Stomach (tissue), 9 donors: ENCODE results near the gene SLC7A9. TPM values are rescaled to one million over a fixed set of nuclear protein-coding genes. Genes with fewer than 3 reads are reported as not detected.

Experiments used
- DNase-seq, 2 donors: peaks; one replicate each; pipeline versions ENCODE4 v3.0.0 to v3.0.0-alpha.2; 2013 to 2019
- H3K27ac ChIP-seq, 5 donors: fragments of 200-600 bp in 4 of 5; sonication (generic) in 4 of 5; one replicate each; pipeline ENCODE4 v1.5.1; 2013 to 2019; ENCODE audit warnings: mild to moderate bottlenecking in 1 of 5, moderate library complexity in 1 of 5
- H3K27me3 ChIP-seq, 3 donors: fragments of 200-600 bp; sonication (generic); one replicate each; pipeline ENCODE4 v1.5.1; 2017 to 2019; ENCODE audit warnings: mixed run types in 1 of 3
- H3K36me3 ChIP-seq, 4 donors: fragments of 200-600 bp; sonication (generic); 1 replicate in 3 of 4; 2 replicates in 1 of 4; pipeline ENCODE4 v1.5.1; 2016 to 2019
- H3K4me1 ChIP-seq, 4 donors: fragments of 200-600 bp; sonication (generic); one replicate each; pipeline ENCODE4 v1.5.1; 2016 to 2019
- H3K4me3 ChIP-seq, 4 donors: fragments of 200-600 bp; sonication (generic) in 3 of 4; one replicate each; pipeline ENCODE4 v1.5.1; 2016 to 2019; ENCODE audit warnings: mild to moderate bottlenecking in 1 of 4
- H3K9me3 ChIP-seq, 4 donors: fragments of 200-600 bp; sonication (generic); one replicate each; pipeline ENCODE4 v1.5.1; 2016 to 2019
- EP300 ChIP-seq: sonication (generic); formaldehyde crosslinking; IDR thresholded peaks from one replicate; pipeline ENCODE4 v1.6.1; 2017; ENCODE audit warnings: antibody characterized with exemption
- POLR2A ChIP-seq, 4 donors: fragments of 450-650 bp; IDR thresholded peaks; one replicate each; pipeline ENCODE4 v1.6.1; 2016; ENCODE audit warnings: antibody characterized with exemption in 4 of 4, control low read depth in 2 of 4, mild to moderate bottlenecking in 1 of 4, moderate library complexity in 1 of 4
- POLR2AphosphoS5 ChIP-seq, 3 donors: sonication (generic); formaldehyde crosslinking; IDR thresholded peaks; one replicate each; pipeline ENCODE4 v1.6.1; 2016; ENCODE audit warnings: antibody characterized with exemption in 3 of 3
- WGBS, 5 donors: extraction: QIAGEN DNeasy Blood & Tissue Kit in 3 of 5; methylation state at CpG; one replicate each; pipeline versions ENCODE4 v1.1.5 to v1.1.7; 2013 to 2018; 5-methylcytosine and 5-hydroxymethylcytosine counted together
- intact Hi-C: fragments of 100-400 bp; cut with DNase I; formaldehyde crosslinking; loops from one replicate; pipeline ENCODE4 v1.15.1; 2023; ENCODE audit warnings: low total_unique reads
- polyA plus RNA-seq, 3 donors: library from polyadenylated mRNA; stranded (reverse); fragments of 200-250 nt; gene quantifications; one replicate each; pipeline ENCODE4 v1.2.3, GENCODE V29; 2013
- total RNA-seq, 5 donors: library from RNA; depleted of rRNA; stranded (reverse); fragments of >200 nt; gene quantifications; one replicate each; pipeline versions ENCODE4 v1.1.0 to v1.2.3, GENCODE V29; 2014 to 2016
- TF ChIP-seq, protein P1 (sequence below), 7 experiments: fragments of 450-650 bp in 4 of 7; fragments of 200-600 bp in 3 of 7; sonication (generic) in 3 of 7; IDR thresholded peaks; one replicate each; pipeline ENCODE4 v1.5.1; 2016 to 2019; ENCODE audit warnings: antibody characterized with exemption in 7 of 7, control low read depth in 2 of 7, mild to moderate bottlenecking in 1 of 7
- donor health status: healthy with polysubstance abuse.
- donor health status: Bipolar disorder and iron deficiency.
- donor health status: healthy.

The SLC7A9 gene
- total and polyA plus RNA-seq, 8 donors: 0.58 to 2.4 TPM; not detected in 6

DNA sequence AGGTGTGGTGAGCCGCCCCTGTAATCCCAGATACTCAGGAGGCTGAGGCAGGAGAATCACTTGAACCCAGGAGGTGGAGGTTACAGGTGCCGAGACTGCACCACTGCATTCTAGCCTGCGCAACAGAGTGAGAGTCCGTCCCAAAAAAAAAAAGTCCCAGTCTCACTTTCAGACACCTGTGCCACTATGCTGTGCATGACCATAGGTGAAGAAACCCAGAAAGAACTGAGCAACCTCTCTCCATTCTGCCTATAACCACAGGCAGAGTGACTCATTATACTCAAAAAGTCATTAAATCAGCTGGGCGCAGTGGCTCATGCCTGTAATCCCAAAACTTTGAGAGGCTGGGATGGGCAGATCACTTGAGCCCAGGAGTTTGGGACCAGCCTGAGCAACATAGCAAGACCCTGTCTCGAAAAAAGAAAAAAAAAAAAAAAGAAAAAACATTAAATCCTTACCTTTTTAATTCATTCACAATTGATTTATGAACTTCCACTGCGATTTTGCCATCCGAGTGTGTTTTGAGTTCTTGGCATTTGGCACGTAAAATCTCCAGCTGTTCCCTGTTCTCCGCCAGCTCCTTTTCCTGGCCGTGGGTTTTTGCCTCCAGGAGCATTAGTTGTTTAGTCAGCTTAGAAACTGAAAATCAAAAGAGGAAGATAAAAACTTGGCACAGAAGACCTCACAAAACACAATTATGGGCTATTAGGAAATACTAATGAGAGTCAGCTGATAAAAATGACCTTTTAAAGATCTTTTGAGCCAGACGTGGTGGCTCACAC is 45.5 kb upstream of the SLC7A9 start:
- TF ChIP-seq POLR2AphosphoS5 (IDR thresholded peaks at IDR 0.05) (no peak), POLR2A (IDR thresholded peaks at IDR 0.05) (no peak), EP300 (no peak)
- TF ChIP-seq, protein P1, sequence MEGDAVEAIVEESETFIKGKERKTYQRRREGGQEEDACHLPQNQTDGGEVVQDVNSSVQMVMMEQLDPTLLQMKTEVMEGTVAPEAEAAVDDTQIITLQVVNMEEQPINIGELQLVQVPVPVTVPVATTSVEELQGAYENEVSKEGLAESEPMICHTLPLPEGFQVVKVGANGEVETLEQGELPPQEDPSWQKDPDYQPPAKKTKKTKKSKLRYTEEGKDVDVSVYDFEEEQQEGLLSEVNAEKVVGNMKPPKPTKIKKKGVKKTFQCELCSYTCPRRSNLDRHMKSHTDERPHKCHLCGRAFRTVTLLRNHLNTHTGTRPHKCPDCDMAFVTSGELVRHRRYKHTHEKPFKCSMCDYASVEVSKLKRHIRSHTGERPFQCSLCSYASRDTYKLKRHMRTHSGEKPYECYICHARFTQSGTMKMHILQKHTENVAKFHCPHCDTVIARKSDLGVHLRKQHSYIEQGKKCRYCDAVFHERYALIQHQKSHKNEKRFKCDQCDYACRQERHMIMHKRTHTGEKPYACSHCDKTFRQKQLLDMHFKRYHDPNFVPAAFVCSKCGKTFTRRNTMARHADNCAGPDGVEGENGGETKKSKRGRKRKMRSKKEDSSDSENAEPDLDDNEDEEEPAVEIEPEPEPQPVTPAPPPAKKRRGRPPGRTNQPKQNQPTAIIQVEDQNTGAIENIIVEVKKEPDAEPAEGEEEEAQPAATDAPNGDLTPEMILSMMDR (IDR thresholded peaks at IDR 0.05): no peak
- WGBS, 5 donors: 86 to 91% (median 88%) methylated on average over 12 of the region's 12 CpGs

DNA sequence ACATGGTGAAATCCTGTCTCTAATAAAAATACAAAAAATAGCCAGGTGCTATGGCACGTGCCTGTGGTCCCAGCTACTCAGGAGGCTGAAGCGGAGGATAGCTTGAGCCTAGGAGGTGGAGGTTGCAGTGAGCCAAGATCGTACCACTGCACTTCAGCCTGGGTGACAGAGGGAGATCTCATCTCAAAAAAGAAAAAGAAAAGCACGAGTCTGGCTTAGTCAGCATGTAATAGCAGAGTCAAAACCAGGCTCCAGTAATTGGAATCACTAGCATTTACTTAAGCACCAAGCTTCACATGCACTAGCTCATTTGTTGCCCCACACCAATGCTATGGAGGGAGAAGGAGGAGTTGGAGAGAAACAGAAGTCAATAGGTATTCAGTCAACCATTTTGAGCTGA is 41.9 kb upstream of the SLC7A9 start:
- no peak for DNase-seq
- Histone ChIP-seq H3K9me3 (no peaks in the 10 kb centered on the region), H3K36me3 (peaks cover 10 to 91% (median 68%) of the 10 kb centered on the region in 4 donors), H3K4me1 (no peaks in the 10 kb centered on the region), H3K4me3 (no peak overlapping the region), H3K27me3 (no peaks in the 10 kb centered on the region), H3K27ac (no peak overlapping the region)
- TF ChIP-seq EP300 (no peak), POLR2AphosphoS5 (IDR thresholded peaks at IDR 0.05) (no peak), POLR2A (IDR thresholded peaks at IDR 0.05) (no peak)
- TF ChIP-seq, protein P1 (IDR thresholded peaks at IDR 0.05): no peak
- intact Hi-C loops: no loop called here
- WGBS, 5 donors: 95 to 99% (median 98%) methylated on average over 4 of the region's 4 CpGs

More for the DNA sequence above, 45.5 kb upstream of the SLC7A9 start:
- intact Hi-C loops: no loop called here
- Histone ChIP-seq H3K27me3 (no peaks in the 10 kb centered on the region), H3K4me1 (no peaks in the 10 kb centered on the region), H3K9me3 (no peaks in the 10 kb centered on the region), H3K36me3 (peaks cover 16 to 88% (median 73%) of the 10 kb centered on the region in 4 donors), H3K4me3 (no peak overlapping the region), H3K27ac (no peak overlapping the region)
- no peak for DNase-seq

DNA sequence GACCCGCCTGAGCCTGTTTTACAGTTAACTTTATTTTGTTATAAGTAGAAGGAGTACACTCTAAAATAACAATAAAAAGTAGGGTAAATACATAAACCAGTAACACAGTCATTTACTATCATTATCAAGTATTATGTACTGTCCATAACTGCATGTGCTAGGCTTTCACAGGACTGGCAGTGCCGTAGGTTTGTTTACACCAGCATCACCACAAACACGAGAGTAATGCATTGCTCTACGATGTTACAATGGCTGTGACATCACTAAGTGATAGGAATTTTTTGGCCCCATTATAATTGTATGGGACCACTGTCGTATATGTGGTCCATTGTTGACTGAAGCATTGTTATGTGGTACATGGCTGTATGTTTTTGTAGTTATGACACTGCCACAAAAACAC is 41.3 kb upstream of the SLC7A9 start:
- intact Hi-C loops: no loop called here
- Histone ChIP-seq H3K27ac (no peak overlapping the region), H3K4me3 (no peak overlapping the region), H3K36me3 (peaks cover 4 to 91% (median 64%) of the 10 kb centered on the region in 4 donors), H3K4me1 (no peaks in the 10 kb centered on the region), H3K9me3 (no peaks in the 10 kb centered on the region), H3K27me3 (no peaks in the 10 kb centered on the region)
- 81 to 97% (median 96%) methylated on average over 5 of the region's 5 CpGs for WGBS, 5 donors
- TF ChIP-seq EP300 (no peak), POLR2A (IDR thresholded peaks at IDR 0.05) (no peak), POLR2AphosphoS5 (IDR thresholded peaks at IDR 0.05) (no peak)
- no peak for DNase-seq

DNA sequence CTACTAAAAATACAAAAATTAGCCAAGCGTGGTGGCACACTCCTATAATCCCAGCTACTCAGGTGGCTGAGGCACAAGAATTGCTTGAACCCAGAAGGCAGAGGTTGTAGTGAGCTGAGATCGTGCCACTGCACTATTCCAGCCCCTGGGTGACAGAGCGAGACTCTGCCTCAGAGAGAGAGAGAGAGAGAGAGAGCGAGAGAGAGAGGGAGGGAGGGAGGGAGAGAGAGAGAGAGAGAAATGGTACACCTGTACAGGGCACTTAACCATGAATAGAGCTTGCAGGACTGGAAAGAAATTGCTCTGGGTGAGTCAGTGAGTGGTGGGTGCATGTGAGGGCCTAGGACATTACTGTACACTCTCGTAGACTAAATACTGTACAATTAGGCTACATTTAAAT is 40.5 kb upstream of the SLC7A9 start:
- H3K4me3 ChIP-seq: no peak overlapping the region
- no peak for TF ChIP-seq EP300
- TF ChIP-seq, protein P1 (IDR thresholded peaks at IDR 0.05): no peak
- no peak for TF ChIP-seq POLR2A (IDR thresholded peaks at IDR 0.05)
- TF ChIP-seq POLR2AphosphoS5 (IDR thresholded peaks at IDR 0.05): no peak
- H3K36me3 ChIP-seq: peaks cover 4 to 91% (median 56%) of the 10 kb centered on the region in 4 donors
- peaks cover 0 to 6% (median 0%) of the 10 kb centered on the region in 4 donors for H3K9me3 ChIP-seq
- DNase-seq: no peak
- intact Hi-C loops: no loop called here
- H3K27me3 ChIP-seq: no peaks in the 10 kb centered on the region
- no peaks in the 10 kb centered on the region for H3K4me1 ChIP-seq
- no peak overlapping the region for H3K27ac ChIP-seq
- 93 to 99% (median 93%) methylated on average over 5 of the region's 5 CpGs for WGBS, 5 donors

DNA sequence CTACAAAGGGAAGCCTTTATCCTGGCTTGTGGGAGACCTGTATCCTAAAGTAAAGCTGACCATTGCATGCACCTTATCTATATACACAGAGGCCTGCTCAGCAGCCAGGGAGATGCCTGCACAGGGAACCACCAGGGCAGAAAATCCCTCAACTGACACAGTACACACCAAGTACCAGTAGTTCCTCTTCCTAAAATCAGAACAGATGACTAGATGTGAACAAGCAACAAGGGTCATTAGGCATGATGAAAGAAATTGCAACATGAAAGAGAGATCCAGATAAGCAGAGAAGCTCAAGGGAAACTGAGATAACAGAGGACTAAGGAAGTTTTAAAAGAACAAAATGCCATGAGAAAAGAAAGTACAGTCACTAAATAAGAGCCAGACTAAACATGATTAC is 39.7 kb upstream of the SLC7A9 start:
- intact Hi-C loops: no loop called here
- no peaks in the 10 kb centered on the region for H3K27me3 ChIP-seq
- peaks cover 4 to 85% (median 47%) of the 10 kb centered on the region in 4 donors for H3K36me3 ChIP-seq
- H3K9me3 ChIP-seq: peaks cover 0 to 6% (median 0%) of the 10 kb centered on the region in 4 donors
- TF ChIP-seq, protein P1 (IDR thresholded peaks at IDR 0.05): no peak
- TF ChIP-seq POLR2AphosphoS5 (IDR thresholded peaks at IDR 0.05): no peak
- TF ChIP-seq POLR2A (IDR thresholded peaks at IDR 0.05): no peak
- TF ChIP-seq EP300: no peak
- H3K27ac ChIP-seq: no peak overlapping the region
- DNase-seq: no peak
- no peaks in the 10 kb centered on the region for H3K4me1 ChIP-seq
- no peak overlapping the region for H3K4me3 ChIP-seq
